ENCODE data around the gene CEP55.

DNA sequence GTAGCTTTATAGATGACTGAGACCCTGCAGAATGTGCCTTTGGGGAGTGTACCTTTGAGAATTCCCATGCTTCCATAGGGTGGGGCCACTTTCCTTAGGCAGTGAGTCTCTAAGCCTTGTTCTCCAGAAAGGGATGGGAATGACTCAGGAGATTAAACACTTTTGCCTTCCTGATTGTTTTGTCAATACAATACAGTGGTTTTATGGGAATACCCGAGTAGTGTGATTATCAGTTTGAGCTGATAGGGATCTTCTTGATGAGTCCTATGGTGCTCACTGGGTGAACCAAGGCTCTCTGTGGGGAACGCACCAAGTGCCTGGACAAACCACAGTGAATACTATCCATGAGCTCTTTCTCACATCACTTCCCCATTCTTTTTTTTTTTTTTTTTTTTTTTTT lies 20.5 kb upstream of the CEP55 start:
- TF ChIP-seq POLR2A (IDR thresholded peaks at IDR 0.05), result no peak
- TF ChIP-seq, protein P1, sequence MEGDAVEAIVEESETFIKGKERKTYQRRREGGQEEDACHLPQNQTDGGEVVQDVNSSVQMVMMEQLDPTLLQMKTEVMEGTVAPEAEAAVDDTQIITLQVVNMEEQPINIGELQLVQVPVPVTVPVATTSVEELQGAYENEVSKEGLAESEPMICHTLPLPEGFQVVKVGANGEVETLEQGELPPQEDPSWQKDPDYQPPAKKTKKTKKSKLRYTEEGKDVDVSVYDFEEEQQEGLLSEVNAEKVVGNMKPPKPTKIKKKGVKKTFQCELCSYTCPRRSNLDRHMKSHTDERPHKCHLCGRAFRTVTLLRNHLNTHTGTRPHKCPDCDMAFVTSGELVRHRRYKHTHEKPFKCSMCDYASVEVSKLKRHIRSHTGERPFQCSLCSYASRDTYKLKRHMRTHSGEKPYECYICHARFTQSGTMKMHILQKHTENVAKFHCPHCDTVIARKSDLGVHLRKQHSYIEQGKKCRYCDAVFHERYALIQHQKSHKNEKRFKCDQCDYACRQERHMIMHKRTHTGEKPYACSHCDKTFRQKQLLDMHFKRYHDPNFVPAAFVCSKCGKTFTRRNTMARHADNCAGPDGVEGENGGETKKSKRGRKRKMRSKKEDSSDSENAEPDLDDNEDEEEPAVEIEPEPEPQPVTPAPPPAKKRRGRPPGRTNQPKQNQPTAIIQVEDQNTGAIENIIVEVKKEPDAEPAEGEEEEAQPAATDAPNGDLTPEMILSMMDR (IDR thresholded peaks at IDR 0.05), result no peak
- no peak for TF ChIP-seq EP300 (IDR thresholded peaks at IDR 0.05)
